Choroid plexus epithelial cell (primary cell): ENCODE data around the gene TMEM43.

Source experiments
- DNase-seq: peaks from one replicate; pipeline ENCODE4 v3.0.0-alpha.2; 2010; ENCODE audit warnings: low read depth
- H3K4me3 ChIP-seq: 2 replicates; pipeline ENCODE4 v1.5.1; 2011; ENCODE audit warnings: low read depth, mild to moderate bottlenecking, control low read depth, low read length, moderate library complexity
- TF ChIP-seq, protein P1 (sequence below): conservative IDR thresholded peaks from 2 replicates; pipeline ENCODE4 v1.5.1; 2011; ENCODE audit warnings: low read depth, mild to moderate bottlenecking, control low read depth, inconsistent platforms, low read length, moderate library complexity

TMEM43 gene

DNA sequence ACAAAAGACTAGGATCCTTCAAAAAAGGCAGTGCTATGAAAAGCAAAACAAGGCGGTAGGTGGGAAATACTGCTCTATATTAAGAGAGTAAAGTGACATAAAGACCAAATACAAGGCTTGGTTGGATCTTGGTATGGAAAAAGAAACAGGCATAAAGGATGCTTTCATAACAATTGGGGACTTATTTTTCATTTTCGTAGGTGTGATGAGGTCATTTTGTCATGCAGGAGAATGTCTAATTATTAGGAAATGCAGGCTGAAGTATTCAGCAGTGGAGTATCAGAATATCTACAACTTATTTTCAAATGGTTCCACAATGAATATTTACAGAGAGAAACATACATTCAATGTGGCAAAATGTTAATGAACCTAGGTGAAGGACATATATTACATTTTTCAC is 44.6 kb downstream of the TMEM43 start:
- TF ChIP-seq, protein P1, sequence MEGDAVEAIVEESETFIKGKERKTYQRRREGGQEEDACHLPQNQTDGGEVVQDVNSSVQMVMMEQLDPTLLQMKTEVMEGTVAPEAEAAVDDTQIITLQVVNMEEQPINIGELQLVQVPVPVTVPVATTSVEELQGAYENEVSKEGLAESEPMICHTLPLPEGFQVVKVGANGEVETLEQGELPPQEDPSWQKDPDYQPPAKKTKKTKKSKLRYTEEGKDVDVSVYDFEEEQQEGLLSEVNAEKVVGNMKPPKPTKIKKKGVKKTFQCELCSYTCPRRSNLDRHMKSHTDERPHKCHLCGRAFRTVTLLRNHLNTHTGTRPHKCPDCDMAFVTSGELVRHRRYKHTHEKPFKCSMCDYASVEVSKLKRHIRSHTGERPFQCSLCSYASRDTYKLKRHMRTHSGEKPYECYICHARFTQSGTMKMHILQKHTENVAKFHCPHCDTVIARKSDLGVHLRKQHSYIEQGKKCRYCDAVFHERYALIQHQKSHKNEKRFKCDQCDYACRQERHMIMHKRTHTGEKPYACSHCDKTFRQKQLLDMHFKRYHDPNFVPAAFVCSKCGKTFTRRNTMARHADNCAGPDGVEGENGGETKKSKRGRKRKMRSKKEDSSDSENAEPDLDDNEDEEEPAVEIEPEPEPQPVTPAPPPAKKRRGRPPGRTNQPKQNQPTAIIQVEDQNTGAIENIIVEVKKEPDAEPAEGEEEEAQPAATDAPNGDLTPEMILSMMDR: no peak
- H3K4me3 ChIP-seq: no peak overlapping the region

GRCh38 chr3:14169871-14170270 is 45.0 kb downstream of the TMEM43 start:
- DNase-seq: peak; percentile 22
- TF ChIP-seq, protein P1: no peak
- H3K4me3 ChIP-seq: no peak overlapping the region

More for the DNA sequence above, 44.6 kb downstream of the TMEM43 start:
- DNase-seq: no peak

DNA sequence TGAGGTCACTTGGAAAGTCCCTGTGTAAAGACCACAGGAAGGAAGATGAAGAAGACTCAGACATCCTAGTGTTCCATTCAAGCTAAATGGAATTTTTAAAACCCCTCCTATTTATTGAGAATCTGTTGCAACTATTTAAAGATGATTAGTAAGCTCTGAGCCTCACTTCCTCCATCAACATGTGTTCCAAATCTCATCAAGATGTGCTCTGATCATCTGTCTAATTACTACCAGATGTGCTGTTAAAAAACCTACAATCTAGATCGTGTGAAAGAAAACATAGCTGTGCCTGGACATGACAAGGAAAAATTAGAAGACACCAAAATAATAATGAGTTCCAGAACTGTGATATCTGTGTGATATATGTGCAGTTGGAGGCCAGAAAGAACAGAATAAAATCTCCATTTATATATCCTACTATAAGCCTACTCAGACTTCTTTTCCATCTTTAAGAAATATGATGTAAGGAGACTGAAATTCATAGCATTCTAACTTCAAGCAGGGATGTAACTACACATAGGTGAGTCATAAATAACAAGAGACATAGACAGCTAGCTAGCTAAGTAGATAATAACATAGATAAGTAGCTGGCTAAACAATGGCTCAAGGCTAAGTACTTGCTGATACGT is 45.8 kb downstream of the TMEM43 start:
- peak; percentile 80 for DNase-seq
- no peak overlapping the region for H3K4me3 ChIP-seq

GRCh38 chr3:14172496-14172895 is 47.6 kb downstream of the TMEM43 start:
- H3K4me3 ChIP-seq: no peak overlapping the region
- TF ChIP-seq, protein P1: no peak
- no peak for DNase-seq

More for the DNA sequence above, 45.8 kb downstream of the TMEM43 start:
- TF ChIP-seq, protein P1: no peak

GRCh38 chr3:14174483-14174882 is 49.6 kb downstream of the TMEM43 start:
- no peak for DNase-seq
- no peak overlapping the region for H3K4me3 ChIP-seq
- TF ChIP-seq, protein P1: no peak

- peak; percentile 19 for DNase-seq
- no peak overlapping the region for H3K4me3 ChIP-seq
- TF ChIP-seq, protein P1: no peak
Observed at GRCh38 chr3:14175383-14176037, 50.7 kb downstream of the TMEM43 start.
